Stomach (tissue), 9 donors: Measurements from ENCODE around the gene PRR5. TPM values are rescaled to one million over a fixed set of nuclear protein-coding genes. Genes with fewer than 3 reads are reported as not detected.

Source experiments
- DNase-seq, 2 donors: peaks; one replicate each; pipeline versions ENCODE4 v3.0.0 to v3.0.0-alpha.2; 2013 to 2019
- H3K27ac ChIP-seq, 5 donors: fragments of 200-600 bp in 4 of 5; sonication (generic) in 4 of 5; one replicate each; pipeline ENCODE4 v1.5.1; 2013 to 2019; ENCODE audit warnings: mild to moderate bottlenecking in 1 of 5, moderate library complexity in 1 of 5
- H3K27me3 ChIP-seq, 3 donors: fragments of 200-600 bp; sonication (generic); one replicate each; pipeline ENCODE4 v1.5.1; 2017 to 2019; ENCODE audit warnings: mixed run types in 1 of 3
- H3K36me3 ChIP-seq, 4 donors: fragments of 200-600 bp; sonication (generic); 1 replicate in 3 of 4; 2 replicates in 1 of 4; pipeline ENCODE4 v1.5.1; 2016 to 2019
- H3K4me1 ChIP-seq, 4 donors: fragments of 200-600 bp; sonication (generic); one replicate each; pipeline ENCODE4 v1.5.1; 2016 to 2019
- H3K4me3 ChIP-seq, 4 donors: fragments of 200-600 bp; sonication (generic) in 3 of 4; one replicate each; pipeline ENCODE4 v1.5.1; 2016 to 2019; ENCODE audit warnings: mild to moderate bottlenecking in 1 of 4
- H3K9me3 ChIP-seq, 4 donors: fragments of 200-600 bp; sonication (generic); one replicate each; pipeline ENCODE4 v1.5.1; 2016 to 2019
- EP300 ChIP-seq: sonication (generic); formaldehyde crosslinking; IDR thresholded peaks from one replicate; pipeline ENCODE4 v1.6.1; 2017; ENCODE audit warnings: antibody characterized with exemption
- POLR2A ChIP-seq, 4 donors: fragments of 450-650 bp; IDR thresholded peaks; one replicate each; pipeline ENCODE4 v1.6.1; 2016; ENCODE audit warnings: antibody characterized with exemption in 4 of 4, control low read depth in 2 of 4, mild to moderate bottlenecking in 1 of 4, moderate library complexity in 1 of 4
- POLR2AphosphoS5 ChIP-seq, 3 donors: sonication (generic); formaldehyde crosslinking; IDR thresholded peaks; one replicate each; pipeline ENCODE4 v1.6.1; 2016; ENCODE audit warnings: antibody characterized with exemption in 3 of 3
- WGBS, 5 donors: extraction: QIAGEN DNeasy Blood & Tissue Kit in 3 of 5; methylation state at CpG; one replicate each; pipeline versions ENCODE4 v1.1.5 to v1.1.7; 2013 to 2018; 5-methylcytosine and 5-hydroxymethylcytosine counted together
- intact Hi-C: fragments of 100-400 bp; cut with DNase I; formaldehyde crosslinking; loops from one replicate; pipeline ENCODE4 v1.15.1; 2023; ENCODE audit warnings: low total_unique reads
- polyA plus RNA-seq, 3 donors: library from polyadenylated mRNA; stranded (reverse); fragments of 200-250 nt; gene quantifications; one replicate each; pipeline ENCODE4 v1.2.3, GENCODE V29; 2013
- total RNA-seq, 5 donors: library from RNA; depleted of rRNA; stranded (reverse); fragments of >200 nt; gene quantifications; one replicate each; pipeline versions ENCODE4 v1.1.0 to v1.2.3, GENCODE V29; 2014 to 2016
- TF ChIP-seq, protein P1 (sequence below), 7 experiments: fragments of 450-650 bp in 4 of 7; fragments of 200-600 bp in 3 of 7; sonication (generic) in 3 of 7; IDR thresholded peaks; one replicate each; pipeline ENCODE4 v1.5.1; 2016 to 2019; ENCODE audit warnings: antibody characterized with exemption in 7 of 7, control low read depth in 2 of 7, mild to moderate bottlenecking in 1 of 7
- donor health status: healthy with polysubstance abuse.
- donor health status: Bipolar disorder and iron deficiency.
- donor health status: healthy.

PRR5 gene
- total and polyA plus RNA-seq, 8 donors: 8.3 to 36.5 (median 17.9) TPM; not detected in 1

DNA sequence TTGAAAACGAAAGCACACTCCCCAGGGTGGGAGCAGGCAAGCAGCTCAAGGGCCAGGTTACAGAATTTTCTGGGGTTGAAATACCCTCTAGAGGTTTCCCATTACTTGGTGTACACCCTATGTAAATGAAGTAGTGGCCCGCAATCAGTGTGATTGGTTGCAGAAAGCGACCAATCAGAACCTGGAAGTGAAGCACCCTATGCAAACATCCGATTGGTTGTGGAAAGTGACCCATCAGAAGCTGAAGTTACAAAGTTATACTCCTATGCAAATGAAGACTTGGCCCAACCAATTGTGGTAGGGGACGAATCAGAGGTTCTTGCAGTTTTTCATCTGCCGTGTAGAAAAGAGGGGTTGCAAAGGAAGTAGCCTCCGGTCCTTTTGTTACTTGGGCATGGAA, 19.2 kb downstream of the PRR5 start:
- 83 to 95% (median 92%) methylated on average over 7 of the region's 7 CpGs for WGBS, 5 donors
- H3K4me1 ChIP-seq: no peaks in the 10 kb centered on the region

DNA sequence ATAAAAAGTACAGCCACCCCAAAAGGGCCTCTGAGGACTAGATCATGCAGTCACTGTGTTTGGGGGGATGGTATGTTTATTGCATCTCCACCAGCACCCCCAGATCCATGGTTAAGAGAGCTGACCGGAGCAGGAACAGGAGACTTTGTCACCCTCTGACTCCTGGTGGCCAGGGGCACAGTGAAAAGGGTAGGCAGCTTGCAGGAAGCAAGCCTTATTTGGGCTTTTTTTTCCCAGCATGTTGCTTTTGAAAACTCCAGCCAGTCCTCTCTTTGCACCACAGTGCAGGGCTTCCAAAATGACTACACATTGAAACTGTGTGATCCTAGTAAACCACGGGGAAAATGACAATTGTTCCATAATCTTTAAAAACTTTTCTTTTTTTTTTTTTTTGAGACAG, 20.6 kb downstream of the PRR5 start:
- no peaks in the 10 kb centered on the region for H3K27me3 ChIP-seq
- intact Hi-C loops: no loop called here
- no peaks in the 10 kb centered on the region for H3K4me1 ChIP-seq
- H3K27ac ChIP-seq: no peak overlapping the region
- no peak for DNase-seq
- WGBS, 5 donors: 84 to 90% (median 86%) methylated on average over 2 of the region's 2 CpGs
- H3K4me3 ChIP-seq: no peak overlapping the region
- TF ChIP-seq EP300 (no peak), POLR2A (IDR thresholded peaks at IDR 0.05) (no peak), POLR2AphosphoS5 (IDR thresholded peaks at IDR 0.05) (no peak)
- TF ChIP-seq, protein P1, sequence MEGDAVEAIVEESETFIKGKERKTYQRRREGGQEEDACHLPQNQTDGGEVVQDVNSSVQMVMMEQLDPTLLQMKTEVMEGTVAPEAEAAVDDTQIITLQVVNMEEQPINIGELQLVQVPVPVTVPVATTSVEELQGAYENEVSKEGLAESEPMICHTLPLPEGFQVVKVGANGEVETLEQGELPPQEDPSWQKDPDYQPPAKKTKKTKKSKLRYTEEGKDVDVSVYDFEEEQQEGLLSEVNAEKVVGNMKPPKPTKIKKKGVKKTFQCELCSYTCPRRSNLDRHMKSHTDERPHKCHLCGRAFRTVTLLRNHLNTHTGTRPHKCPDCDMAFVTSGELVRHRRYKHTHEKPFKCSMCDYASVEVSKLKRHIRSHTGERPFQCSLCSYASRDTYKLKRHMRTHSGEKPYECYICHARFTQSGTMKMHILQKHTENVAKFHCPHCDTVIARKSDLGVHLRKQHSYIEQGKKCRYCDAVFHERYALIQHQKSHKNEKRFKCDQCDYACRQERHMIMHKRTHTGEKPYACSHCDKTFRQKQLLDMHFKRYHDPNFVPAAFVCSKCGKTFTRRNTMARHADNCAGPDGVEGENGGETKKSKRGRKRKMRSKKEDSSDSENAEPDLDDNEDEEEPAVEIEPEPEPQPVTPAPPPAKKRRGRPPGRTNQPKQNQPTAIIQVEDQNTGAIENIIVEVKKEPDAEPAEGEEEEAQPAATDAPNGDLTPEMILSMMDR (IDR thresholded peaks at IDR 0.05): no peak
- no peaks in the 10 kb centered on the region for H3K9me3 ChIP-seq
- H3K36me3 ChIP-seq: peaks cover 0 to 41% (median 40%) of the 10 kb centered on the region in 4 donors

More for the DNA sequence above, 19.2 kb downstream of the PRR5 start:
- DNase-seq: no peak
- TF ChIP-seq, protein P1 (IDR thresholded peaks at IDR 0.05): no peak
- TF ChIP-seq POLR2A (IDR thresholded peaks at IDR 0.05) (no peak), EP300 (no peak), POLR2AphosphoS5 (IDR thresholded peaks at IDR 0.05) (no peak)
- no peak overlapping the region for H3K4me3 ChIP-seq
- no peaks in the 10 kb centered on the region for H3K27me3 ChIP-seq
- no peak overlapping the region for H3K27ac ChIP-seq
- no peaks in the 10 kb centered on the region for H3K9me3 ChIP-seq
- intact Hi-C loops: no loop called here
- peaks cover 0 to 38% (median 28%) of the 10 kb centered on the region in 4 donors for H3K36me3 ChIP-seq

DNA sequence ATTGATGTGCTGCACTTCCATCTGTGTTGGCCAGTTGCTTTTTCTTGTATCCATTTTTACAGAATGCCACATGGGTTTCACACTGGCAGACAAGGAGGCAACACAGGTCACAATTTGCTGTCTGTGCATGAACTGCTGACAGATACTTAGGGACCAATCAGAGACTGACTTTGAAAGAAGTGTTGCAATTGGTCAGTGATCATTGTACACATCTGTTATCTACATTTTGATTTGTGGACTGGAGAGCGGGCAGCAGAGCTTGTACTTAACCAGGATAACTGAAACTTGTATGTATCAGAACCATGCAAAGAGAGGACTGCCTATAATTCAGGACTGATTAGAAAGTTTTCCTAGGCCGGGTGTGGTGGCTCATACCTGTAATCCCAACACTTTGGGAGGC, 21.8 kb downstream of the PRR5 start:
- intact Hi-C loops: no loop called here
- Histone ChIP-seq H3K27me3 (no peaks in the 10 kb centered on the region), H3K4me3 (no peak overlapping the region), H3K36me3 (peaks cover 0 to 48% (median 45%) of the 10 kb centered on the region in 4 donors), H3K4me1 (peaks cover 0 to 6% (median 3%) of the 10 kb centered on the region in 4 donors), H3K9me3 (no peaks in the 10 kb centered on the region), H3K27ac (no peak overlapping the region)
- no peak for TF ChIP-seq EP300
- no peak for TF ChIP-seq POLR2A (IDR thresholded peaks at IDR 0.05)
- no peak for TF ChIP-seq POLR2AphosphoS5 (IDR thresholded peaks at IDR 0.05)
- TF ChIP-seq, protein P1 (IDR thresholded peaks at IDR 0.05): no peak
- 80 to 94% (median 87%) methylated on average over 2 of the region's 2 CpGs for WGBS, 5 donors
- DNase-seq: no peak

DNA sequence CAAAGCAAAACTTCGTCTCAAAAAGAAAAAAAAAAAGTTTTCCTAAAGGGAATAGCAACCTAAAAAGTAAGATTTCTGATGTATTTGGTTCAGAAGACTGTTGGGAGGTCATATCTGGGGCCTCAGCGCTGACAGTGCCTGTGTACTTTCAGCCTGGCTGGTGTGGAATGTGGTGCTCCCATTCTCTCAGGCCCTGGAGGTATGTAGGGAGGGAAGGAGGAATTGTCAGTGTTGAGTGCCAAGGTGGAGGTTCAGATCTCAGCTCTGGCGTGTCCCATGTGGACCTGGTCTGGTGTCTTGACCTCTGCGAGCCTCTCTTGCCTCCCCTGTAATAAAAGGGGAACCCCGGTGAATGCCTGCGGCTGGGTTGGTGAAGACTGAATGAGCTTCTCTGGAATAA, 22.4 kb downstream of the PRR5 start:
- Histone ChIP-seq H3K36me3 (peaks cover 0 to 52% (median 49%) of the 10 kb centered on the region in 4 donors), H3K27ac (no peak overlapping the region), H3K27me3 (no peaks in the 10 kb centered on the region), H3K4me1 (peaks cover 0 to 12% (median 9%) of the 10 kb centered on the region in 4 donors), H3K9me3 (no peaks in the 10 kb centered on the region), H3K4me3 (no peak overlapping the region)
- no peak for DNase-seq
- intact Hi-C loops: no loop called here
- 87 to 94% (median 93%) methylated on average over 6 of the region's 6 CpGs for WGBS, 5 donors
- TF ChIP-seq EP300 (no peak), POLR2AphosphoS5 (IDR thresholded peaks at IDR 0.05) (no peak), POLR2A (IDR thresholded peaks at IDR 0.05) (no peak)
- TF ChIP-seq, protein P1 (IDR thresholded peaks at IDR 0.05): no peak
